OCI-LY7 (cell line): ENCODE measurements around the gene ASCC2. TPM values are rescaled to one million over a fixed set of nuclear protein-coding genes. Genes with fewer than 3 reads are reported as not detected.

ENCODE experiments used
- BruUV-seq: library from RNA; stranded (reverse); fragments of 400-500 nt; replicated peaks from 2 replicates; lab custom pipeline; 2021; lab: Mats Ljungman, UMichigan
- CTCF ChIA-PET: fragments of 300-600 bp; sonication (Branson Sonifier 250); formaldehyde crosslinking; loops from one replicate; lab custom pipeline; 2022; ENCODE audit warnings: antibody characterized with exemption; ENCODE audit not compliant: unreplicated experiment; lab: Charles Lee
- POLR2A ChIA-PET: fragments of 300-600 bp; sonication (Branson Sonifier 250); formaldehyde crosslinking; loops from one replicate; lab custom pipeline; 2022; ENCODE audit warnings: antibody characterized with exemption; lab: Charles Lee
- DNase-seq: peaks from one replicate; pipeline ENCODE4 v3.0.0-alpha.2; 2015; ENCODE audit warnings: low spot score
- H2AFZ ChIP-seq: fragments of 200-600 bp; sonication (generic), shearing (Covaris generic); 2 replicates; pipeline ENCODE4 v1.6.1; 2014; ENCODE audit warnings: mild to moderate bottlenecking, antibody characterized with exemption, low read length, moderate library complexity
- H3K27ac ChIP-seq: fragments of 200-600 bp; sonication (generic); 2 replicates; pipeline ENCODE4 v1.5.1; 2014; ENCODE audit warnings: mixed run types, low read depth, mild to moderate bottlenecking, moderate library complexity, low read length, inconsistent platforms; ENCODE audit not compliant: poor library complexity, severe bottlenecking
- H3K36me3 ChIP-seq: fragments of 200-600 bp; sonication (generic); 2 replicates; pipeline ENCODE4 v1.6.1; 2014; ENCODE audit warnings: mild to moderate bottlenecking, antibody characterized with exemption, low read length, moderate library complexity, mixed read lengths; ENCODE audit not compliant: insufficient read depth
- H3K4me1 ChIP-seq: fragments of 200-600 bp; sonication (generic); 2 replicates; pipeline ENCODE4 v1.5.1; 2014; ENCODE audit warnings: mild to moderate bottlenecking, low read length; ENCODE audit not compliant: insufficient read depth, poor library complexity, severe bottlenecking
- H3K4me2 ChIP-seq: fragments of 200-600 bp; sonication (generic); 2 replicates; pipeline ENCODE4 v1.6.1; 2014; ENCODE audit warnings: mild to moderate bottlenecking, low read length
- H3K4me3 ChIP-seq: fragments of 200-600 bp; sonication (generic); 2 replicates; pipeline ENCODE4 v1.5.1; 2014; ENCODE audit warnings: mild to moderate bottlenecking, low read depth, low read length; ENCODE audit not compliant: poor library complexity, severe bottlenecking
- H3K79me2 ChIP-seq: fragments of 200-600 bp; sonication (generic); 2 replicates; pipeline ENCODE4 v1.6.1; 2016; ENCODE audit warnings: low read depth, mild to moderate bottlenecking, low read length, moderate library complexity, mixed read lengths; ENCODE audit not compliant: insufficient read depth
- H3K9me2 ChIP-seq: fragments of 200-600 bp; sonication (generic); 2 replicates; pipeline ENCODE4 v1.6.1; 2016; ENCODE audit warnings: mild to moderate bottlenecking, low read length, mixed read lengths; ENCODE audit not compliant: insufficient read depth
- H3K9me3 ChIP-seq: fragments of 200-600 bp; sonication (generic); 2 replicates; pipeline ENCODE4 v1.6.1; 2014; ENCODE audit warnings: mild to moderate bottlenecking, mixed run types, low read length, mixed read lengths
- H4K20me1 ChIP-seq: fragments of 200-600 bp; sonication (generic); 2 replicates; pipeline ENCODE4 v1.6.1; 2014; ENCODE audit warnings: mild to moderate bottlenecking, antibody characterized with exemption, low read length, moderate library complexity, mixed read lengths; ENCODE audit not compliant: insufficient read depth
- EZH2phosphoT487 ChIP-seq: fragments of 200-600 bp; sonication (generic); IDR thresholded peaks from 2 replicates; pipeline ENCODE4 v1.6.1; 2018; ENCODE audit warnings: low read depth, borderline replicate concordance, mild to moderate bottlenecking, mixed run types, antibody characterized with exemption, low read length, moderate library complexity, mixed read lengths
- intact Hi-C: fragments of 100-400 bp; cut with micrococcal nuclease; formaldehyde crosslinking; loops from one replicate; pipeline ENCODE4 v1.10.0; 2022; ENCODE audit not compliant: unreplicated experiment
- total RNA-seq, 2 experiments: library from RNA; depleted of rRNA in 1 of 2; stranded (reverse); fragments of >200 nt in 1 of 2; shearing (Covaris generic) in 1 of 2; gene quantifications; 2 replicates each; pipeline ENCODE4 v1.2.3, GENCODE V29; 2014 to 2022
- TF ChIP-seq, protein P1 (sequence below): fragments of 200-600 bp; sonication (generic); conservative IDR thresholded peaks from 2 replicates; pipeline ENCODE4 v1.5.1; 2014; ENCODE audit warnings: mild to moderate bottlenecking, antibody characterized with exemption, low read length, moderate library complexity, mixed read lengths

Gene ASCC2
- total RNA-seq, 2 experiments from 2014 or later = 40.2 to 68.8 TPM

DNA sequence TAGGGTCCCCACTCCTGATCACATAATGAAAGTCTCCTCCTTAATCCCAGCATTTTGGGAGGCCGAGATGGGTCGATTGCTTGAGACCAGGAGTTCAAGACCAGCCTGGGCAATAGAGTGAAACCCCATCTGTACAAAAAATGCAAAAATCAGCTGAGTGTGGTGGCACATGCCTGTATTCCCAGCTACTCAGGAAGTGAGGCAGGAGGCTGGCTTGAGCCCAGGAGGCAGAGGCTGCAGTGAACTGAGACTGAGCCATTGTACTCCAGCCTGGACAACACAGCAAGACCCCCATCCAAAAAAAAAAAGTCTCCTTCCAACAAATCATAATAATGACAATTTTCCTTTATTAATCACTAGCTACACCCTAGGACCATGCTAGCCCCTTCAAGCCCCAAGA is 86.4 kb downstream of the ASCC2 start:
- no peaks in the 10 kb centered on the region for H3K9me3 ChIP-seq
- no peaks in the 10 kb centered on the region for H3K79me2 ChIP-seq
- no peaks in the 10 kb centered on the region for H3K4me1 ChIP-seq
- POLR2A ChIA-PET = interaction anchor here (0.6 kb wide), 1 partner anchor 169 kb away, joined by 5 read pairs; no protein-coding TSS in a partner anchor
- no peak overlapping the region for H3K4me2 ChIP-seq
- H3K36me3 ChIP-seq = no peaks in the 10 kb centered on the region
- H3K9me2 ChIP-seq = no peaks in the 10 kb centered on the region
- no peak for DNase-seq
- intact Hi-C loops = no loop called here
- no peak overlapping the region for H3K27ac ChIP-seq
- CTCF ChIA-PET = no interaction called here
- no peaks in the 10 kb centered on the region for H4K20me1 ChIP-seq
- H2AFZ ChIP-seq = no peak overlapping the region
- BruUV-seq = no TSS peak
- TF ChIP-seq, protein P1, sequence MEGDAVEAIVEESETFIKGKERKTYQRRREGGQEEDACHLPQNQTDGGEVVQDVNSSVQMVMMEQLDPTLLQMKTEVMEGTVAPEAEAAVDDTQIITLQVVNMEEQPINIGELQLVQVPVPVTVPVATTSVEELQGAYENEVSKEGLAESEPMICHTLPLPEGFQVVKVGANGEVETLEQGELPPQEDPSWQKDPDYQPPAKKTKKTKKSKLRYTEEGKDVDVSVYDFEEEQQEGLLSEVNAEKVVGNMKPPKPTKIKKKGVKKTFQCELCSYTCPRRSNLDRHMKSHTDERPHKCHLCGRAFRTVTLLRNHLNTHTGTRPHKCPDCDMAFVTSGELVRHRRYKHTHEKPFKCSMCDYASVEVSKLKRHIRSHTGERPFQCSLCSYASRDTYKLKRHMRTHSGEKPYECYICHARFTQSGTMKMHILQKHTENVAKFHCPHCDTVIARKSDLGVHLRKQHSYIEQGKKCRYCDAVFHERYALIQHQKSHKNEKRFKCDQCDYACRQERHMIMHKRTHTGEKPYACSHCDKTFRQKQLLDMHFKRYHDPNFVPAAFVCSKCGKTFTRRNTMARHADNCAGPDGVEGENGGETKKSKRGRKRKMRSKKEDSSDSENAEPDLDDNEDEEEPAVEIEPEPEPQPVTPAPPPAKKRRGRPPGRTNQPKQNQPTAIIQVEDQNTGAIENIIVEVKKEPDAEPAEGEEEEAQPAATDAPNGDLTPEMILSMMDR = no peak
- TF ChIP-seq EZH2phosphoT487 = no peak
- H3K4me3 ChIP-seq = no peak overlapping the region

DNA sequence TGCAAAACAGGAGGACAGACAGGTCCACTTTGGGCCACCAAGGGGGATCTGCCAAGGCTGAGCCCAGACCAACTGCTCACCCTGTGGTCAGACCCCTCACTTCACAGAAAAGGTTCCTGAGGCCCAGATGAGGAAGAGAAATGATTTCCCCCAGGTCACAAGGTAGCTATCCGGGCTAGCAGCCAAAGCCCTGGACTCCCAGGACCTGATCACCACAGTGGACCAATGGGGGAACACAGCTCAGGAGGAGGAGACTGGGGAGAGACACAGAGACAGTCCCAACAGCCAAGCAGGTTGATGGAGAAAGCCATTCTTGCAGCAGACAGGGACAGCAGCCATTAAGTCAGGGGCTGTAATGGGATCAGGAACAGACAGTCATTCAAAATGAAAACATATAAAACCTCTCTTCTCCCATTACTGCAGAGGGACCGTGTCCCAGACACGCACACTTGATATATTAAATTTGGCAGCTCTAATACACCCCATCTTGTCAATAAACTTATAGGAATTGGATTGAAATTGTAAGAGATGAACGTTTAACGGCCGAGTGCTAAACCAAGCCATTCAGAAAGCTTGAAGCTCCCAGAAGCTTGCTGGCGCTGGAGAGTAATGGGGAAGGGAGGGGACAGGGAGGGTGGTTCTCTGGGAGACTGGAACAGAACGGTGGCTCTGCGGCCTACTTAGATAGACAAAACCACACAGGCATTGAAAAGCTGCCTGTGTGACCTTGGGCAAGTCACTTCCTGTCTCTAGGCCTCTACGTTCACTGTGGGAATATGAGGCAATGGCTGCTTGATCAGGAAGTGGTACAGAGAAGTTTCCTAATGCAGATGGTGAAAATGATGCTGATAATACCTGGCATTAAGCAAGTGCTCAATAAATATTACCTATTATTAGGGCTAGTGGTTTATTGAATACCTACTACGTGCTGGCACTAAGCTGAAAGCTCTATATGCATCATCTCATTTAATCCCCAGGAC is 87.2 kb downstream of the ASCC2 start:
- Histone ChIP-seq H3K4me1 (no peaks in the 10 kb centered on the region), H4K20me1 (no peaks in the 10 kb centered on the region), H2AFZ (no peak overlapping the region), H3K79me2 (no peaks in the 10 kb centered on the region), H3K4me3 (no peak overlapping the region), H3K27ac (no peak overlapping the region), H3K9me2 (no peaks in the 10 kb centered on the region), H3K36me3 (no peaks in the 10 kb centered on the region), H3K4me2 (no peak overlapping the region), H3K9me3 (no peaks in the 10 kb centered on the region)
- peak; percentile 12 for DNase-seq
- TF ChIP-seq EZH2phosphoT487 = no peak
- TF ChIP-seq, protein P1 = no peak
- intact Hi-C loops = no loop called here
- ChIA-PET POLR2A (interaction anchor here (0.6 kb wide), 1 partner anchor 169 kb away, joined by 5 read pairs; no protein-coding TSS in a partner anchor), CTCF (no interaction called here)
- BruUV-seq = no TSS peak

DNA sequence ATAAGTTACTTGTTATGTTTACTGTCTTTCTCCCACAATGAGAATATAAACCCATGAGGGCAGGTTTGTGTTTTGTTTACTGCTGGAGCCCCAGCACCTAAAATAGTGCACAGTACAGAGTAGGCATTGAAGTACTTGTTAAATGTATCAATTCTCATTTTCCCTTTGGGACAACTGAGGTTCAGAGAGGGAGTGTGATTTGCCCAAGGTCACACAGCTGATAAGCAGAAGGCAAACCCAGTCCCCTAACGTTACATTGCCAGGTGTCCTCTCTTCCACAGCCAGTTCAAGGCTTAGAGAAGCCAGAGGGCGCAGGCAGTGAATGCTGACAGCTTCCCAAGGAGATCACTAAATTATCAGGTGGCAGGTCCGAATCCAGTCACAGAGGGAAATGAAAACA is 88.0 kb downstream of the ASCC2 start:
- Histone ChIP-seq H3K36me3 (no peaks in the 10 kb centered on the region), H2AFZ (no peak overlapping the region), H3K4me1 (no peaks in the 10 kb centered on the region), H3K79me2 (no peaks in the 10 kb centered on the region), H3K9me2 (no peaks in the 10 kb centered on the region), H3K27ac (no peak overlapping the region), H3K4me3 (no peak overlapping the region), H4K20me1 (no peaks in the 10 kb centered on the region), H3K4me2 (no peak overlapping the region), H3K9me3 (no peaks in the 10 kb centered on the region)
- POLR2A ChIA-PET = no interaction called here
- TF ChIP-seq, protein P1 = no peak
- no peak for TF ChIP-seq EZH2phosphoT487
- DNase-seq = no peak
- BruUV-seq = no TSS peak
- intact Hi-C loops = no loop called here
- CTCF ChIA-PET = no interaction called here
